Stimulated activated CD4-positive, alpha-beta T cell treated with anti-CD3 and anti-CD28 coated beads, Interleukin-4, amount 100 ng/mL, for 24 hours (primary cell): Measurements from ENCODE around the gene SLC8A3.

ENCODE experiments used
- DNase-seq: peaks from one replicate; pipeline ENCODE4 v3.0.0-alpha.2; 2020

Gene SLC8A3

GRCh38 chr14:70057519-70058136 lies 131.1 kb downstream of the SLC8A3 start:
- DNase-seq: no peak

- peak; percentile 6 for DNase-seq
Observed at GRCh38 chr14:70052990-70053389, 135.8 kb downstream of the SLC8A3 start.

- no peak for DNase-seq
Observed at GRCh38 chr14:70050136-70050535, 138.6 kb downstream of the SLC8A3 start.

GRCh38 chr14:70049605-70050004 lies 139.1 kb downstream of the SLC8A3 start:
- no peak for DNase-seq

GRCh38 chr14:70048313-70048654 lies 140.5 kb downstream of the SLC8A3 start:
- no peak for DNase-seq

GRCh38 chr14:70047598-70048312 lies 141.0 kb downstream of the SLC8A3 start:
- no peak for DNase-seq

GRCh38 chr14:70045844-70046535 lies 142.8 kb downstream of the SLC8A3 start:
- DNase-seq: no peak

GRCh38 chr14:70045310-70045709 lies 143.4 kb downstream of the SLC8A3 start:
- no peak for DNase-seq

GRCh38 chr14:70043001-70043400 lies 145.8 kb downstream of the SLC8A3 start:
- no peak for DNase-seq

GRCh38 chr14:70036665-70037064 lies 152.1 kb downstream of the SLC8A3 start:
- DNase-seq: no peak

- DNase-seq: no peak
Observed at GRCh38 chr14:70034257-70034656, 154.5 kb downstream of the SLC8A3 start.

- no peak for DNase-seq
Observed at GRCh38 chr14:70033561-70033960, 155.2 kb downstream of the SLC8A3 start.

GRCh38 chr14:70033116-70033515 lies 155.6 kb downstream of the SLC8A3 start:
- no peak for DNase-seq

GRCh38 chr14:70032447-70032846 lies 156.3 kb downstream of the SLC8A3 start:
- no peak for DNase-seq

- DNase-seq: no peak
Observed at GRCh38 chr14:70032016-70032415, 156.7 kb downstream of the SLC8A3 start.

GRCh38 chr14:70029296-70030132 lies 159.2 kb downstream of the SLC8A3 start:
- no peak for DNase-seq

- peak; percentile 65 for DNase-seq
Observed at GRCh38 chr14:70027785-70028428, 160.8 kb downstream of the SLC8A3 start.

GRCh38 chr14:70023871-70024270 lies 164.9 kb downstream of the SLC8A3 start:
- no peak for DNase-seq

- no peak for DNase-seq
Observed at GRCh38 chr14:70022771-70023445, 165.8 kb downstream of the SLC8A3 start.

- no peak for DNase-seq
Observed at GRCh38 chr14:70021548-70022220, 167.1 kb downstream of the SLC8A3 start.

- no peak for DNase-seq
Observed at GRCh38 chr14:70020352-70021170, 168.2 kb downstream of the SLC8A3 start.
